ENCODE data around the gene SFSWAP. TPM values are rescaled to one million over a fixed set of nuclear protein-coding genes. Genes with fewer than 3 reads are reported as not detected.
"Not testable (repeated sequence)": the region's sequence is repeated elsewhere in the genome, so short reads cannot be mapped to it uniquely, and the experiment has no call there.

SFSWAP gene
- total RNA-seq, 3 donors from 2014 or later = 34.5 to 52.7 (median 50.7) TPM

GRCh38 chr12:131774576-131775391, 63.9 kb downstream of the SFSWAP start:
- TF ChIP-seq CTCF (IDR thresholded peaks at IDR 0.05) = no peak
- Histone ChIP-seq H3K4me3 (no peak overlapping the region), H3K9me3 (no peaks in the 10 kb centered on the region), H3K36me3 (ENCODE audit: low read depth) (no peaks in the 10 kb centered on the region), H3K4me1 (ENCODE audit: low read depth) (no peaks in the 10 kb centered on the region)
- DNase-seq = no peak
- no peak for ATAC-seq
- intact Hi-C loops (cut with DNase I, micrococcal nuclease) = no loop called here

GRCh38 chr12:131775392-131776236, 64.7 kb downstream of the SFSWAP start:
- no peak for TF ChIP-seq CTCF (IDR thresholded peaks at IDR 0.05)
- no peaks in the 10 kb centered on the region for H3K36me3 ChIP-seq (ENCODE audit: low read depth)
- no peak overlapping the region for H3K4me3 ChIP-seq
- ATAC-seq = no peak
- H3K4me1 ChIP-seq (ENCODE audit: low read depth) = no peaks in the 10 kb centered on the region
- no peaks in the 10 kb centered on the region for H3K9me3 ChIP-seq
- intact Hi-C loops (cut with DNase I, micrococcal nuclease) = no loop called here
- no peak for DNase-seq

- no peaks in the 10 kb centered on the region for H3K9me3 ChIP-seq
- TF ChIP-seq CTCF (IDR thresholded peaks at IDR 0.05) = no peak
- DNase-seq (no peak), ATAC-seq (peak; percentile 34)
- no peaks in the 10 kb centered on the region for H3K36me3 ChIP-seq (ENCODE audit: low read depth)
- no peak overlapping the region for H3K4me3 ChIP-seq
- intact Hi-C loops (cut with DNase I, micrococcal nuclease) = no loop called here
- H3K4me1 ChIP-seq (ENCODE audit: low read depth) = no peaks in the 10 kb centered on the region
Observed at GRCh38 chr12:131776237-131776889, 65.5 kb downstream of the SFSWAP start.

- H3K36me3 ChIP-seq (ENCODE audit: low read depth); intact Hi-C loops (cut with DNase I, micrococcal nuclease); H3K4me1 ChIP-seq (ENCODE audit: low read depth): not testable (repeated sequence)
Observed at GRCh38 chr12:131777269-131777668, 66.4 kb downstream of the SFSWAP start.

GRCh38 chr12:131779027-131779426, 68.1 kb downstream of the SFSWAP start:
- ATAC-seq = no peak
- no peak for TF ChIP-seq CTCF (IDR thresholded peaks at IDR 0.05)
- Histone ChIP-seq H3K9me3 (no peaks in the 10 kb centered on the region), H3K4me1 (ENCODE audit: low read depth) (no peaks in the 10 kb centered on the region), H3K4me3 (no peak overlapping the region), H3K36me3 (ENCODE audit: low read depth) (no peaks in the 10 kb centered on the region)
- no peak for DNase-seq
- intact Hi-C loops (cut with DNase I, micrococcal nuclease) = no loop called here

More at GRCh38 chr12:131777269-131777668, 66.4 kb downstream of the SFSWAP start:
- not testable (repeated sequence) for H3K4me3 ChIP-seq, H3K9me3 ChIP-seq, ATAC-seq, DNase-seq

All from mucosa of descending colon (tissue), 3 donors.